Loucy (cell line): ENCODE measurements around the gene PPP1R14C.

ENCODE experiments used
- H2AFZ ChIP-seq: fragments of 200-600 bp; sonication (generic); 2 replicates; pipeline ENCODE4 v1.6.0; 2016; ENCODE audit warnings: antibody characterized with exemption, mild to moderate bottlenecking, low read length, moderate library complexity
- H3F3A ChIP-seq: fragments of 200-600 bp; 2 replicates; pipeline ENCODE4 v1.6.0; 2016; ENCODE audit warnings: antibody characterized with exemption, low read depth, mild to moderate bottlenecking
- H3K27me3 ChIP-seq: fragments of 200-600 bp; sonication (generic); 2 replicates; pipeline ENCODE4 v1.6.1; 2014; ENCODE audit warnings: low read length, mild to moderate bottlenecking; ENCODE audit not compliant: insufficient read depth, poor library complexity, severe bottlenecking
- H3K36me3 ChIP-seq: fragments of 200-600 bp; sonication (generic); 2 replicates; pipeline ENCODE4 v1.6.1; 2016; ENCODE audit warnings: low read length; ENCODE audit not compliant: insufficient read depth
- H3K4me1 ChIP-seq: fragments of 200-600 bp; sonication (generic); 2 replicates; pipeline ENCODE4 v1.5.1; 2014; ENCODE audit warnings: low read length, mild to moderate bottlenecking; ENCODE audit not compliant: insufficient read depth, poor library complexity, severe bottlenecking
- H3K4me2 ChIP-seq: fragments of 200-600 bp; sonication (generic); 2 replicates; pipeline ENCODE4 v1.6.0; 2014; ENCODE audit warnings: antibody characterized with exemption, low read length, low read depth, mild to moderate bottlenecking; ENCODE audit not compliant: poor library complexity, severe bottlenecking
- H3K4me3 ChIP-seq: fragments of 200-600 bp; sonication (generic); 2 replicates; pipeline ENCODE4 v1.5.1; 2014; ENCODE audit warnings: low read length, mild to moderate bottlenecking, mixed read lengths; ENCODE audit not compliant: poor library complexity, severe bottlenecking
- H3K79me2 ChIP-seq: fragments of 200-600 bp; sonication (generic); 2 replicates; pipeline ENCODE4 v1.6.1; 2014; ENCODE audit warnings: low read length; ENCODE audit not compliant: insufficient read depth
- H3K9ac ChIP-seq: fragments of 200-600 bp; sonication (generic); 2 replicates; pipeline ENCODE4 v1.6.0; 2014; ENCODE audit warnings: mild to moderate bottlenecking, low read depth, low read length, moderate library complexity; ENCODE audit not compliant: poor library complexity, severe bottlenecking
- H3K9me2 ChIP-seq: fragments of 200-600 bp; sonication (generic); replicated peaks from 2 replicates; pipeline ENCODE4 v1.6.1; 2016; ENCODE audit warnings: low read depth, low read length, mixed read lengths
- H3K9me3 ChIP-seq: fragments of 200-600 bp; sonication (generic); 2 replicates; pipeline ENCODE4 v1.6.1; 2014; ENCODE audit warnings: mild to moderate bottlenecking, antibody characterized with exemption, low read length, low read depth; ENCODE audit not compliant: insufficient read depth
- H4K20me1 ChIP-seq: fragments of 200-600 bp; sonication (generic); 2 replicates; pipeline ENCODE4 v1.6.0; 2014; ENCODE audit warnings: antibody characterized with exemption, low read length, mild to moderate bottlenecking; ENCODE audit not compliant: insufficient read depth, poor library complexity, severe bottlenecking
- EZH2phosphoT487 ChIP-seq: fragments of 200-600 bp; IDR thresholded peaks from 2 replicates; pipeline ENCODE4 v1.6.1; 2018; ENCODE audit warnings: antibody characterized with exemption, mild to moderate bottlenecking, moderate library complexity, borderline replicate concordance
- TF ChIP-seq, protein P1 (sequence below): fragments of 200-600 bp; sonication (generic); conservative IDR thresholded peaks from 2 replicates; pipeline ENCODE4 v1.5.1; 2014; ENCODE audit warnings: mild to moderate bottlenecking, antibody characterized with exemption, low read length

PPP1R14C gene

GRCh38 chr6:150172929-150173328, 30.1 kb downstream of the PPP1R14C start:
- Histone ChIP-seq H3K9me2 (no peaks in the 10 kb centered on the region), H4K20me1 (no peaks in the 10 kb centered on the region), H3K79me2 (no peaks in the 10 kb centered on the region), H3K4me3 (no peak overlapping the region), H3K27me3 (no peaks in the 10 kb centered on the region), H3F3A (no peaks in the 10 kb centered on the region), H3K9me3 (no peaks in the 10 kb centered on the region), H3K36me3 (no peaks in the 10 kb centered on the region), H3K4me1 (peaks cover 4% of the 10 kb centered on the region), H3K4me2 (no peak overlapping the region), H2AFZ (no peak overlapping the region), H3K9ac (no peak overlapping the region)
- TF ChIP-seq EZH2phosphoT487: no peak
- TF ChIP-seq, protein P1, sequence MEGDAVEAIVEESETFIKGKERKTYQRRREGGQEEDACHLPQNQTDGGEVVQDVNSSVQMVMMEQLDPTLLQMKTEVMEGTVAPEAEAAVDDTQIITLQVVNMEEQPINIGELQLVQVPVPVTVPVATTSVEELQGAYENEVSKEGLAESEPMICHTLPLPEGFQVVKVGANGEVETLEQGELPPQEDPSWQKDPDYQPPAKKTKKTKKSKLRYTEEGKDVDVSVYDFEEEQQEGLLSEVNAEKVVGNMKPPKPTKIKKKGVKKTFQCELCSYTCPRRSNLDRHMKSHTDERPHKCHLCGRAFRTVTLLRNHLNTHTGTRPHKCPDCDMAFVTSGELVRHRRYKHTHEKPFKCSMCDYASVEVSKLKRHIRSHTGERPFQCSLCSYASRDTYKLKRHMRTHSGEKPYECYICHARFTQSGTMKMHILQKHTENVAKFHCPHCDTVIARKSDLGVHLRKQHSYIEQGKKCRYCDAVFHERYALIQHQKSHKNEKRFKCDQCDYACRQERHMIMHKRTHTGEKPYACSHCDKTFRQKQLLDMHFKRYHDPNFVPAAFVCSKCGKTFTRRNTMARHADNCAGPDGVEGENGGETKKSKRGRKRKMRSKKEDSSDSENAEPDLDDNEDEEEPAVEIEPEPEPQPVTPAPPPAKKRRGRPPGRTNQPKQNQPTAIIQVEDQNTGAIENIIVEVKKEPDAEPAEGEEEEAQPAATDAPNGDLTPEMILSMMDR: no peak

GRCh38 chr6:150175586-150176151, 32.8 kb downstream of the PPP1R14C start:
- H3K27me3 ChIP-seq: no peaks in the 10 kb centered on the region
- no peaks in the 10 kb centered on the region for H3F3A ChIP-seq
- no peak overlapping the region for H3K4me2 ChIP-seq
- no peaks in the 10 kb centered on the region for H3K36me3 ChIP-seq
- TF ChIP-seq EZH2phosphoT487: no peak
- TF ChIP-seq, protein P1: no peak
- no peaks in the 10 kb centered on the region for H3K9me3 ChIP-seq
- H3K9ac ChIP-seq: no peak overlapping the region
- no peaks in the 10 kb centered on the region for H3K79me2 ChIP-seq
- H3K4me3 ChIP-seq: no peak overlapping the region
- no peaks in the 10 kb centered on the region for H3K9me2 ChIP-seq
- no peaks in the 10 kb centered on the region for H4K20me1 ChIP-seq
- no peaks in the 10 kb centered on the region for H3K4me1 ChIP-seq
- no peak overlapping the region for H2AFZ ChIP-seq

GRCh38 chr6:150176152-150176551, 33.3 kb downstream of the PPP1R14C start:
- Histone ChIP-seq H3K9me3 (no peaks in the 10 kb centered on the region), H3K27me3 (no peaks in the 10 kb centered on the region), H3K4me2 (no peak overlapping the region), H2AFZ (no peak overlapping the region), H3K9me2 (no peaks in the 10 kb centered on the region), H3K9ac (no peak overlapping the region), H3K4me1 (no peaks in the 10 kb centered on the region), H3K79me2 (no peaks in the 10 kb centered on the region), H4K20me1 (no peaks in the 10 kb centered on the region), H3K4me3 (no peak overlapping the region), H3F3A (no peaks in the 10 kb centered on the region), H3K36me3 (no peaks in the 10 kb centered on the region)
- TF ChIP-seq, protein P1: no peak
- no peak for TF ChIP-seq EZH2phosphoT487
